HepG2 (cell line): ENCODE results near the gene CELF2. TPM values are rescaled to one million over a fixed set of nuclear protein-coding genes. Genes with fewer than 3 reads are reported as not detected.

Experiments used
- ATAC-seq: fragments of 200-7000 bp; cut with Tn5 transposase; 3 replicates; pipeline ENCODE4 v1.9.1; 2020; ENCODE audit warnings: mild to moderate bottlenecking, moderate library complexity
- BruUV-seq: library from RNA; stranded (reverse); fragments of 400-500 nt; replicated peaks from 2 replicates; lab custom pipeline; 2021; lab: Mats Ljungman, UMichigan
- CTCF ChIA-PET: fragments of 300-600 bp; formaldehyde crosslinking; extraction: SDS; loops from one replicate; lab custom pipeline; 2021; ENCODE audit warnings: low total read pairs, inconsistent platforms, low intra/inter-chr PET ratio; lab: Yijun Ruan, JAX
- POLR2A ChIA-PET: fragments of 350-600 bp; sonication (Branson Sonifier 250); formaldehyde crosslinking; loops from one replicate; lab custom pipeline; 2020; ENCODE audit warnings: antibody characterized with exemption, inconsistent platforms; lab: Yijun Ruan, JAX
- DNase-seq: peaks from one replicate; pipeline ENCODE4 v3.0.0-alpha.2; 2015; ENCODE audit warnings: low spot score
- FAIRE-seq: peaks from 3 replicates; lab custom pipeline; 2011; peaks lifted over from hg19 to GRCh38; lab: Jason Lieb, UNC
- H2AFZ ChIP-seq: one replicate; pipeline ENCODE4 v1.6.1; 2011; ENCODE audit warnings: low read length, inconsistent platforms
- H3K27ac ChIP-seq: fragments of 300-600 bp; 3 replicates; pipeline ENCODE4 v1.8.0; 2011; ENCODE audit warnings: mixed run types, mild to moderate bottlenecking, mixed read lengths, low read length, inconsistent platforms; ENCODE audit not compliant: insufficient read depth; ENCODE audit errors: extremely low read length
- H3K27me3 ChIP-seq, 2 experiments: fragments of 200-600 bp in 1 of 2; 2 replicates in 1 of 2; 3 replicates in 1 of 2; pipeline versions ENCODE4 v1.6.0 to v1.8.0; 2011; ENCODE audit warnings: low read length in 2 of 2, mild to moderate bottlenecking in 2 of 2, moderate library complexity in 2 of 2, inconsistent platforms in 1 of 2; ENCODE audit not compliant: insufficient read depth in 2 of 2, control insufficient read depth in 1 of 2
- H3K36me3 ChIP-seq, 2 experiments: fragments of 200-600 bp in 1 of 2; replicated peaks in 1 of 2; 2 replicates in 1 of 2; 3 replicates in 1 of 2; pipeline versions ENCODE4 v1.5.1 to v1.8.0; 2011; ENCODE audit warnings: low read length in 2 of 2, inconsistent platforms in 1 of 2; ENCODE audit not compliant: insufficient read depth in 2 of 2, control insufficient read depth in 1 of 2
- H3K4me1 ChIP-seq: 2 replicates; pipeline ENCODE4 v1.5.1; 2012; ENCODE audit warnings: low read length, inconsistent platforms; ENCODE audit not compliant: insufficient read depth
- H3K4me2 ChIP-seq: 2 replicates; pipeline ENCODE4 v1.6.0; 2011; ENCODE audit warnings: low read depth, low read length, inconsistent platforms
- H3K4me3 ChIP-seq, 3 experiments: fragments of 200-600 bp in 1 of 3; sonication (generic), shearing (Covaris generic) in 1 of 3; replicated peaks in 1 of 3; 2 replicates each; pipeline ENCODE4 v1.5.1; 2011 to 2016; ENCODE audit warnings: low read length in 3 of 3, inconsistent platforms in 2 of 3, low read depth in 2 of 3, mild to moderate bottlenecking in 2 of 3, control low read depth in 1 of 3, mixed read lengths in 1 of 3; ENCODE audit not compliant: insufficient read depth in 1 of 3
- H3K79me2 ChIP-seq: one replicate; pipeline ENCODE4 v1.6.1; 2011; ENCODE audit warnings: low read length, inconsistent platforms; ENCODE audit not compliant: insufficient read depth
- H3K9ac ChIP-seq: 2 replicates; pipeline ENCODE4 v1.6.0; 2011; ENCODE audit warnings: mild to moderate bottlenecking, low read depth, low read length, inconsistent platforms; ENCODE audit not compliant: insufficient read depth
- H3K9me3 ChIP-seq: 2 replicates; pipeline ENCODE4 v1.5.1; 2012; ENCODE audit warnings: mild to moderate bottlenecking, low read length
- H4K20me1 ChIP-seq: 2 replicates; pipeline ENCODE4 v1.6.0; 2011; ENCODE audit warnings: inconsistent platforms, mild to moderate bottlenecking, low read length, moderate library complexity; ENCODE audit not compliant: insufficient read depth
- BRD4 ChIP-seq: sonication (generic); formaldehyde crosslinking; IDR thresholded peaks from 2 replicates; pipeline ENCODE4 v1.4.0; 2020; ENCODE audit warnings: missing genetic modification reagents
- EHMT2 ChIP-seq: fragments of 200-600 bp; sonication (generic); IDR thresholded peaks from 2 replicates; pipeline ENCODE4 v1.7.0; 2017; ENCODE audit warnings: antibody characterized with exemption, low read depth, low read length, borderline replicate concordance
- FOXK1 ChIP-seq: sonication (generic); formaldehyde crosslinking; IDR thresholded peaks from 2 replicates; pipeline ENCODE4 v1.4.0; 2020; ENCODE audit warnings: low read depth, missing genetic modification reagents, borderline replicate concordance
- HOXA5 ChIP-seq: sonication (generic); formaldehyde crosslinking; IDR thresholded peaks from 2 replicates; pipeline ENCODE4 v1.4.0; 2020; ENCODE audit warnings: missing genetic modification reagents
- IRF2 ChIP-seq: IDR thresholded peaks from 2 replicates; pipeline ENCODE4 v1.6.1; 2018; ENCODE audit warnings: missing genetic modification reagents, missing compliant biosample characterization
- MEIS2 ChIP-seq: sonication (generic); formaldehyde crosslinking; IDR thresholded peaks from 2 replicates; pipeline ENCODE4 v1.9.0; 2021; ENCODE audit warnings: mild to moderate bottlenecking, missing genetic modification reagents
- NBN ChIP-seq: fragments of 450-650 bp; conservative IDR thresholded peaks from 2 replicates; pipeline ENCODE4 v1.6.1; 2017
- RFX1 ChIP-seq: fragments of 450-650 bp; IDR thresholded peaks from 2 replicates; pipeline ENCODE4 v1.6.1; 2017
- SOX5 ChIP-seq: IDR thresholded peaks from 2 replicates; pipeline ENCODE4 v1.6.1; 2016; ENCODE audit warnings: borderline replicate concordance
- TAF15 ChIP-seq: fragments of 200-400 bp; formaldehyde crosslinking; IDR thresholded peaks from one replicate; pipeline ENCODE4 v1.6.1; 2018; ENCODE audit warnings: mild to moderate bottlenecking, low read depth, low read length; ENCODE audit not compliant: poor library complexity, severe bottlenecking
- ZNF232 ChIP-seq: sonication (generic); formaldehyde crosslinking; IDR thresholded peaks from 2 replicates; pipeline ENCODE4 v1.4.0; 2020; ENCODE audit warnings: missing genetic modification reagents, borderline replicate concordance
- ZNF260 ChIP-seq: sonication (generic); formaldehyde crosslinking; IDR thresholded peaks from 2 replicates; pipeline ENCODE4 v1.4.0; 2020; ENCODE audit warnings: missing genetic modification reagents, low read depth, mild to moderate bottlenecking, borderline replicate concordance
- ZNF451 ChIP-seq: sonication (generic); formaldehyde crosslinking; IDR thresholded peaks from 2 replicates; pipeline ENCODE4 v1.5.0; 2020; ENCODE audit warnings: mild to moderate bottlenecking, missing genetic modification reagents
- ZNF607 ChIP-seq: sonication (generic); formaldehyde crosslinking; IDR thresholded peaks from 2 replicates; pipeline ENCODE4 v1.5.1; 2020; ENCODE audit warnings: missing genetic modification reagents, mild to moderate bottlenecking, borderline replicate concordance
- WGBS: methylation state at CpG from one replicate; pipeline ENCODE4 v1.1.6; 2017; ENCODE audit warnings: low lambda C conversion rate; 5-methylcytosine and 5-hydroxymethylcytosine counted together
- in situ Hi-C: cut with HindIII; loops from 2 replicates; pipeline ENCODE4 v1.10.0; 2017; ENCODE audit warnings: low pct_unique_long_range_greater_than_20kb; ENCODE audit not compliant: extremely low pct_ligation_motif_present
- intact Hi-C: fragments of 100-400 bp; cut with micrococcal nuclease; formaldehyde crosslinking; loops from one replicate; pipeline ENCODE4 v1.10.0; 2022; ENCODE audit not compliant: unreplicated experiment
- polyA plus RNA-seq, 8 experiments: library from polyadenylated mRNA; depleted of rRNA in 3 of 8; stranded (reverse) in 7 of 8; unstranded in 1 of 8; fragments of >200 nt; fragmentation: Illumina TruSeq in 4 of 8; extraction: Trizol in 4 of 8; gene quantifications; 2 replicates each; pipeline versions ENCODE4 v1.2.1 to v1.2.3, GENCODE V29; 2011 to 2016; ENCODE audit warnings: low read depth in 4 of 8, missing spikeins in 1 of 8, mixed read lengths in 1 of 8; ENCODE audit not compliant: insufficient read depth in 1 of 8
- total RNA-seq, 5 experiments: library from RNA; depleted of rRNA; stranded (reverse); fragments of >200 nt; fragmentation: Illumina TruSeq; extraction: Trizol; gene quantifications; 2 replicates each; pipeline ENCODE4 v1.2.3, GENCODE V29; 2016; ENCODE audit warnings: low read depth in 1 of 5
- TF ChIP-seq, protein P1 (sequence below): sonication (generic); formaldehyde crosslinking; IDR thresholded peaks from 2 replicates; pipeline ENCODE4 v1.4.0; 2020; ENCODE audit warnings: missing genetic modification reagents
- TF ChIP-seq, protein P2 (sequence below): sonication (generic); formaldehyde crosslinking; IDR thresholded peaks from 2 replicates; pipeline ENCODE4 v1.4.0; 2020; ENCODE audit warnings: missing genetic modification reagents
- TF ChIP-seq, protein P3 (sequence below): sonication (generic); formaldehyde crosslinking; conservative IDR thresholded peaks from 2 replicates; pipeline ENCODE4 v1.8.0; 2022; ENCODE audit warnings: low read depth, missing genetic modification reagents
- TF ChIP-seq, protein P4 (sequence below): sonication (generic); formaldehyde crosslinking; IDR thresholded peaks from 2 replicates; pipeline ENCODE4 v1.4.0; 2020; ENCODE audit warnings: mild to moderate bottlenecking, missing genetic modification reagents
- TF ChIP-seq, protein P5 (sequence below): sonication (generic); formaldehyde crosslinking; conservative IDR thresholded peaks from 2 replicates; pipeline ENCODE4 v1.4.0; 2020; ENCODE audit warnings: missing genetic modification reagents

CELF2 gene
- total and polyA plus RNA-seq, 2 of the 13 experiments (the other 11 are each of a cell fraction or from before 2014, with no cell fraction given): not detected

DNA sequence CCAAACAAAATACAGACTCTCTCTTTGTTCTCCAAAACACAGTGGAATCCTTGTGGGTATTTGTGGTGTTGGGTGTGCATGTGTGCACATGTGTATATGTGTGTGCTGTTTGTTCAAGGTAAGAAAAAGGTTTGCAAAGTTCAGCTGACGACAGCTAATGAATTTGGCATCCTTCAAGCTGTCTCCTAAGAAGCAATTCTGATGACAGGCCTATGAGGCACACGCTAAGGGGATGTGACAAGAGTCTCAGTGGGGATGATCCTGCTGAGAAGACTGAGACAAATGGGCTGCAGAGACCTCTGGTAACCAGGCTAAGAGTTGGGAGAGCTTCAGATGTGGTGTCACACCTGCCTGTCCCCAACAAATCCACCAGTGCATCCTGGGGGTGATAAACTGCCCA, 26.5 kb upstream of the CELF2 start:
- POLR2A ChIA-PET: no interaction called here
- BruUV-seq: no TSS peak
- WGBS: 0% methylated on average over 2 of the region's 2 CpGs
- Histone ChIP-seq H3K79me2 (no peaks in the 10 kb centered on the region), H2AFZ (no peak overlapping the region), H3K27ac (no peak overlapping the region), H3K36me3 (no peaks in the 10 kb centered on the region), H3K4me1 (no peaks in the 10 kb centered on the region), H3K9ac (no peak overlapping the region), H3K4me2 (no peak overlapping the region), H3K4me3 (no peak overlapping the region)
- ATAC-seq: no peak
- FAIRE-seq: no peak
- in situ Hi-C loops: no loop called here
- intact Hi-C loops: no loop called here
- CTCF ChIA-PET: no interaction called here
- TF ChIP-seq, protein P1, sequence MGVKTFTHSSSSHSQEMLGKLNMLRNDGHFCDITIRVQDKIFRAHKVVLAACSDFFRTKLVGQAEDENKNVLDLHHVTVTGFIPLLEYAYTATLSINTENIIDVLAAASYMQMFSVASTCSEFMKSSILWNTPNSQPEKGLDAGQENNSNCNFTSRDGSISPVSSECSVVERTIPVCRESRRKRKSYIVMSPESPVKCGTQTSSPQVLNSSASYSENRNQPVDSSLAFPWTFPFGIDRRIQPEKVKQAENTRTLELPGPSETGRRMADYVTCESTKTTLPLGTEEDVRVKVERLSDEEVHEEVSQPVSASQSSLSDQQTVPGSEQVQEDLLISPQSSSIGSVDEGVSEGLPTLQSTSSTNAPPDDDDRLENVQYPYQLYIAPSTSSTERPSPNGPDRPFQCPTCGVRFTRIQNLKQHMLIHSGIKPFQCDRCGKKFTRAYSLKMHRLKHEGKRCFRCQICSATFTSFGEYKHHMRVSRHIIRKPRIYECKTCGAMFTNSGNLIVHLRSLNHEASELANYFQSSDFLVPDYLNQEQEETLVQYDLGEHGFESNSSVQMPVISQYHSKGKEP (CRISPR knock-in tag): no peak
- TF ChIP-seq FOXK1 (CRISPR knock-in tag) (no peak), ZNF260 (CRISPR knock-in tag) (no peak), ZNF607 (no peak), ZNF451 (no peak), EHMT2 (no peak), BRD4 (CRISPR knock-in tag) (no peak), NBN (no peak), IRF2 (CRISPR knock-in tag) (no peak), SOX5 (CRISPR knock-in tag) (no peak), ZNF232 (CRISPR knock-in tag) (no peak), HOXA5 (CRISPR knock-in tag) (no peak), TAF15 (no peak), MEIS2 (CRISPR knock-in tag) (no peak), RFX1 (no peak)
- TF ChIP-seq, protein P2, sequence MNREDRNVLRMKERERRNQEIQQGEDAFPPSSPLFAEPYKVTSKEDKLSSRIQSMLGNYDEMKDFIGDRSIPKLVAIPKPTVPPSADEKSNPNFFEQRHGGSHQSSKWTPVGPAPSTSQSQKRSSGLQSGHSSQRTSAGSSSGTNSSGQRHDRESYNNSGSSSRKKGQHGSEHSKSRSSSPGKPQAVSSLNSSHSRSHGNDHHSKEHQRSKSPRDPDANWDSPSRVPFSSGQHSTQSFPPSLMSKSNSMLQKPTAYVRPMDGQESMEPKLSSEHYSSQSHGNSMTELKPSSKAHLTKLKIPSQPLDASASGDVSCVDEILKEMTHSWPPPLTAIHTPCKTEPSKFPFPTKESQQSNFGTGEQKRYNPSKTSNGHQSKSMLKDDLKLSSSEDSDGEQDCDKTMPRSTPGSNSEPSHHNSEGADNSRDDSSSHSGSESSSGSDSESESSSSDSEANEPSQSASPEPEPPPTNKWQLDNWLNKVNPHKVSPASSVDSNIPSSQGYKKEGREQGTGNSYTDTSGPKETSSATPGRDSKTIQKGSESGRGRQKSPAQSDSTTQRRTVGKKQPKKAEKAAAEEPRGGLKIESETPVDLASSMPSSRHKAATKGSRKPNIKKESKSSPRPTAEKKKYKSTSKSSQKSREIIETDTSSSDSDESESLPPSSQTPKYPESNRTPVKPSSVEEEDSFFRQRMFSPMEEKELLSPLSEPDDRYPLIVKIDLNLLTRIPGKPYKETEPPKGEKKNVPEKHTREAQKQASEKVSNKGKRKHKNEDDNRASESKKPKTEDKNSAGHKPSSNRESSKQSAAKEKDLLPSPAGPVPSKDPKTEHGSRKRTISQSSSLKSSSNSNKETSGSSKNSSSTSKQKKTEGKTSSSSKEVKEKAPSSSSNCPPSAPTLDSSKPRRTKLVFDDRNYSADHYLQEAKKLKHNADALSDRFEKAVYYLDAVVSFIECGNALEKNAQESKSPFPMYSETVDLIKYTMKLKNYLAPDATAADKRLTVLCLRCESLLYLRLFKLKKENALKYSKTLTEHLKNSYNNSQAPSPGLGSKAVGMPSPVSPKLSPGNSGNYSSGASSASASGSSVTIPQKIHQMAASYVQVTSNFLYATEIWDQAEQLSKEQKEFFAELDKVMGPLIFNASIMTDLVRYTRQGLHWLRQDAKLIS: no peak
- TF ChIP-seq, protein P3, sequence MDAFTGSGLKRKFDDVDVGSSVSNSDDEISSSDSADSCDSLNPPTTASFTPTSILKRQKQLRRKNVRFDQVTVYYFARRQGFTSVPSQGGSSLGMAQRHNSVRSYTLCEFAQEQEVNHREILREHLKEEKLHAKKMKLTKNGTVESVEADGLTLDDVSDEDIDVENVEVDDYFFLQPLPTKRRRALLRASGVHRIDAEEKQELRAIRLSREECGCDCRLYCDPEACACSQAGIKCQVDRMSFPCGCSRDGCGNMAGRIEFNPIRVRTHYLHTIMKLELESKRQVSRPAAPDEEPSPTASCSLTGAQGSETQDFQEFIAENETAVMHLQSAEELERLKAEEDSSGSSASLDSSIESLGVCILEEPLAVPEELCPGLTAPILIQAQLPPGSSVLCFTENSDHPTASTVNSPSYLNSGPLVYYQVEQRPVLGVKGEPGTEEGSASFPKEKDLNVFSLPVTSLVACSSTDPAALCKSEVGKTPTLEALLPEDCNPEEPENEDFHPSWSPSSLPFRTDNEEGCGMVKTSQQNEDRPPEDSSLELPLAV (CRISPR knock-in tag): no peak
- TF ChIP-seq, protein P4, sequence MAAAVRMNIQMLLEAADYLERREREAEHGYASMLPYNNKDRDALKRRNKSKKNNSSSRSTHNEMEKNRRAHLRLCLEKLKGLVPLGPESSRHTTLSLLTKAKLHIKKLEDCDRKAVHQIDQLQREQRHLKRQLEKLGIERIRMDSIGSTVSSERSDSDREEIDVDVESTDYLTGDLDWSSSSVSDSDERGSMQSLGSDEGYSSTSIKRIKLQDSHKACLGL (CRISPR knock-in tag): no peak
- TF ChIP-seq, protein P5, sequence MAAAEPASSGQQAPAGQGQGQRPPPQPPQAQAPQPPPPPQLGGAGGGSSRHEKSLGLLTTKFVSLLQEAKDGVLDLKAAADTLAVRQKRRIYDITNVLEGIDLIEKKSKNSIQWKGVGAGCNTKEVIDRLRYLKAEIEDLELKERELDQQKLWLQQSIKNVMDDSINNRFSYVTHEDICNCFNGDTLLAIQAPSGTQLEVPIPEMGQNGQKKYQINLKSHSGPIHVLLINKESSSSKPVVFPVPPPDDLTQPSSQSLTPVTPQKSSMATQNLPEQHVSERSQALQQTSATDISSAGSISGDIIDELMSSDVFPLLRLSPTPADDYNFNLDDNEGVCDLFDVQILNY: no peak
- TF ChIP-seq, all 625 proteins: peak for 0
- DNase-seq: no peak
- Histone ChIP-seq H3K27me3 (no peaks in the 10 kb centered on the region), H3K9me3 (no peaks in the 10 kb centered on the region), H4K20me1 (no peaks in the 10 kb centered on the region)
